Measurements from ENCODE around the gene EMCN. TPM values are rescaled to one million over a fixed set of nuclear protein-coding genes. Genes with fewer than 3 reads are reported as not detected.

The EMCN gene
- total and polyA plus RNA-seq, 9 of the 15 experiments (the other 6 are each of a cell fraction or from before 2014, with no cell fraction given) = not detected

DNA sequence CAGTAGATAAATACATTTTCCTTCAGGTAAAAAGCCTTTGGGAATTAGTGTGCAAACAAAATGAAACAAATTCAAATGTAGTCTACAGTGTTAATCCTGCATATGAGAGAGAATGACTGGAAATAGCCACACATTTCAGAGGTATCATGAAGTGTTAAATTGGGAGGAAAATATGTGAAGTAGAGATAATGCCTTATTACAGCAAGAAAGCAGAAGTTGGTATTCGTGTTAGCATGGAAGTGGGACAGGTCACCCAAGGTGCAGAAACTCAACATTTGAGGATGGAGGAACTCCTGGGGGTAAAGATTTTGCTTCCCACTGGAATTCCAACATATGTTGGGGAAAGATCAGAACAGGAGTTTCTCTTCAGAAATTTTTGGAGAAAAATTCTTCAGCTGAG lies 51.3 kb downstream of the EMCN start (continued):
- TF ChIP-seq, protein P1, sequence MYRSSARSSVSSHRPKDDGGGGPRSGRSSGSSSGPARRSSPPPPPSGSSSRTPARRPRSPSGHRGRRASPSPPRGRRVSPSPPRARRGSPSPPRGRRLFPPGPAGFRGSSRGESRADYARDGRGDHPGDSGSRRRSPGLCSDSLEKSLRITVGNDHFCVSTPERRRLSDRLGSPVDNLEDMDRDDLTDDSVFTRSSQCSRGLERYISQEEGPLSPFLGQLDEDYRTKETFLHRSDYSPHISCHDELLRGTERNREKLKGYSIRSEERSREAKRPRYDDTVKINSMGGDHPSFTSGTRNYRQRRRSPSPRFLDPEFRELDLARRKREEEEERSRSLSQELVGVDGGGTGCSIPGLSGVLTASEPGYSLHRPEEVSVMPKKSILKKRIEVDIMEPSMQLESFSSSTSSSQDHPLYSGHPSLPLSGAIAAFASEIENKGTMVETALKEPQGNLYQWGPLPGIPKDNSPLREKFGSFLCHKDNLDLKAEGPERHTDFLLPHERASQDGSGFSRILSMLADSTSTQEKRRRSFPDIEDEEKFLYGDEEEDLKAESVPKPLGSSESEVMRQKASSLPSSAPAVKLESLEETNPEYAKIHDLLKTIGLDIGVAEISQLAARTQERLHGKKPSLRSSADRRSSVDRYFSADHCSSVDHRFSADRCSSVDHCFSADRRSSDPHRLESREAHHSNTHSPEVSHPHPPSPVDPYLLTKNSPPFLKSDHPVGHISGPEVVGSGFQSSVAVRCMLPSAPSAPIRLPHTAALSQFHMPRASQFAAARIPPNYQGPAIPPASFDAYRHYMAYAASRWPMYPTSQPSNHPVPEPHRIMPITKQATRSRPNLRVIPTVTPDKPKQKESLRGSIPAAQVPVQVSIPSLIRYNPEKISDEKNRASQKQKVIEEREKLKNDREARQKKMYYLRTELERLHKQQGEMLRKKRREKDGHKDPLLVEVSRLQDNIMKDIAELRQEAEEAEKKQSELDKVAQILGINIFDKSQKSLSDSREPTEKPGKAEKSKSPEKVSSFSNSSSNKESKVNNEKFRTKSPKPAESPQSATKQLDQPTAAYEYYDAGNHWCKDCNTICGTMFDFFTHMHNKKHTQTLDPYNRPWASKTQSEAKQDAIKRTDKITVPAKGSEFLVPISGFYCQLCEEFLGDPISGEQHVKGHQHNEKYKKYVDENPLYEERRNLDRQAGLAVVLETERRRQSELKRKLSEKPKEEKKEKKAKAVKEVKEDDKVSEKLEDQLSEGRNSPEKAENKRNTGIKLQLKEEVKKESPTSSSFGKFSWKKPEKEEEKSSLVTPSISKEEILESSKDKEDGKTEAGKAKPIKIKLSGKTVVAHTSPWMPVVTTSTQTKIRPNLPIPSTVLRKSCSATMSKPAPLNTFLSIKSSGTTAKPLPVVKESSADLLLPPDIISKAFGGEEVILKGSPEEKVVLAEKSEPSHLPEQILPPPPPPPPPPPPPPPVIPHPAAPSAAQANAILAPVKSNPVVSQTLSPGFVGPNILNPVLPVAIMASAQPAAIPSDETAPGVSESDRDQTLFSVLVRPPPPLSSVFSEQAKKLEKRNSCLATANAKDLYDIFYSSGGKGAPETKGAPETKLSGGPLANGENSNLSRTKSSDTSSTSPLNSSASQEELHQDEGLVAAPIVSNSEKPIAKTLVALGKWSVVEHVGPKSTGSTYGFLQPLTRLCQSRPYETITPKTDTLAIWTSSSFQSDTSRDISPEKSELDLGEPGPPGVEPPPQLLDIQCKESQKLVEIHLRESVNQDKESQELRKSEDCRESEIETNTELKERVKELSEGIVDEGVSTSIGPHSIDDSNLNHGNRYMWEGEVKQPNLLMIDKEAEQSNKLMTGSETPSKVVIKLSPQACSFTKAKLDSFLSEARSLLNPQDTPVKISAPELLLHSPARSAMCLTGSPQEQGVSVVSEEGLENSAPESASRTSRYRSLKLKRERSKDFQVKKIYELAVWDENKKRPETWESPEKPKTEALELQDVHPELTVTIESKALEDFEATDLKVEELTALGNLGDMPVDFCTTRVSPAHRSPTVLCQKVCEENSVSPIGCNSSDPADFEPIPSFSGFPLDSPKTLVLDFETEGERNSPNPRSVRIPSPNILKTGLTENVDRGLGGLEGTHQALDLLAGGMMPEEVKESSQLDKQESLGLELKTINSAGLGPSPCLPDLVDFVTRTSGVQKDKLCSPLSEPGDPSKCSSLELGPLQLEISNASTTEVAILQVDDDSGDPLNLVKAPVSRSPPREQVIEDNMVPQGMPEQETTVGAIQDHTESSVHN (IDR thresholded peaks at IDR 0.05; ENCODE audit: borderline replicate concordance in 1 of 2, low read depth in 1 of 2) = no peak
- TF ChIP-seq KHSRP (IDR thresholded peaks at IDR 0.05) (no peak), ZNF239 (CRISPR knock-in tag; IDR thresholded peaks at IDR 0.05) (no peak), TEAD2 (tag; IDR thresholded peaks at IDR 0.05) (no peak)

Data from K562 (cell line).